SK-N-SH (cell line): ENCODE measurements around the gene HEXD. TPM values are rescaled to one million over a fixed set of nuclear protein-coding genes. Genes with fewer than 3 reads are reported as not detected.
"Not testable (repeated sequence)": the region's sequence is repeated elsewhere in the genome, so short reads cannot be mapped to it uniquely, and the experiment has no call there.

Source experiments
- CTCF ChIA-PET: fragments of 300-600, 350-600 bp; formaldehyde crosslinking; extraction: SDS; loops from one replicate; lab custom pipeline; 2021; lab: Yijun Ruan, JAX
- POLR2A ChIA-PET: fragments of 350-600 bp; sonication (Branson Sonifier 250); formaldehyde crosslinking; extraction: SDS; loops from one replicate; lab custom pipeline; 2020; ENCODE audit warnings: antibody characterized with exemption, inconsistent platforms; lab: Yijun Ruan, JAX
- DNase-seq: peaks from one replicate; pipeline ENCODE4 v3.0.0; 2012
- H2AFZ ChIP-seq: fragments of 200-600 bp; sonication (generic); 2 replicates; pipeline ENCODE4 v1.8.1; 2016; ENCODE audit warnings: antibody characterized with exemption, mild to moderate bottlenecking, low read depth
- H3F3A ChIP-seq: fragments of 200-600 bp; sonication (generic); replicated peaks from 2 replicates; pipeline ENCODE3; 2016; ENCODE audit warnings: antibody characterized with exemption, mild to moderate bottlenecking; ENCODE audit not compliant: insufficient read depth
- H3K27ac ChIP-seq, 2 experiments: fragments of 200-500 bp in 1 of 2; fragments of 200-600 bp in 1 of 2; sonication (Bioruptor generic) in 1 of 2; sonication (generic), shearing (Covaris generic) in 1 of 2; 2 replicates each; pipeline versions ENCODE4 v1.5.1 to v1.6.1; 2014 to 2016; ENCODE audit warnings: low read depth in 2 of 2, inconsistent platforms in 1 of 2, low read length in 1 of 2, mild to moderate bottlenecking in 1 of 2, mixed read lengths in 1 of 2
- H3K27me3 ChIP-seq: fragments of 200-600 bp; sonication (generic), shearing (Covaris generic); 2 replicates; pipeline ENCODE4 v1.6.1; 2016; ENCODE audit warnings: mixed run types; ENCODE audit not compliant: insufficient read depth
- H3K36me3 ChIP-seq, 2 experiments: fragments of 200-500 bp in 1 of 2; fragments of 200-600 bp in 1 of 2; sonication (Bioruptor generic) in 1 of 2; sonication (generic) in 1 of 2; replicated peaks in 1 of 2; 2 replicates each; pipeline versions ENCODE3 to v1.5.1; 2014 to 2016; ENCODE audit warnings: low read length in 1 of 2, mild to moderate bottlenecking in 1 of 2; ENCODE audit not compliant: insufficient read depth in 2 of 2, control insufficient read depth in 1 of 2
- H3K4me1 ChIP-seq, 2 experiments: fragments of 200-500 bp in 1 of 2; fragments of 200-600 bp in 1 of 2; sonication (Bioruptor generic) in 1 of 2; sonication (generic), shearing (Covaris generic) in 1 of 2; 2 replicates each; pipeline versions ENCODE4 v1.5.1 to v1.6.1; 2014 to 2016; ENCODE audit warnings: low read depth in 1 of 2, low read length in 1 of 2, mixed run types in 1 of 2; ENCODE audit not compliant: insufficient read depth in 2 of 2, control insufficient read depth in 1 of 2
- H3K4me2 ChIP-seq: fragments of 200-600 bp; sonication (generic), shearing (Covaris generic); 2 replicates; pipeline ENCODE4 v1.6.1; 2017; ENCODE audit warnings: mixed run types
- H3K4me3 ChIP-seq, 2 experiments: fragments of 200-500 bp in 1 of 2; fragments of 200-600 bp in 1 of 2; sonication (Bioruptor generic) in 1 of 2; sonication (generic), shearing (Covaris generic) in 1 of 2; 2 replicates each; pipeline versions ENCODE4 v1.5.1 to v1.8.1; 2014 to 2016; ENCODE audit warnings: low read depth in 2 of 2, inconsistent platforms in 1 of 2, low read length in 1 of 2, mild to moderate bottlenecking in 1 of 2, mixed read lengths in 1 of 2, moderate library complexity in 1 of 2
- H3K79me2 ChIP-seq: fragments of 200-600 bp; sonication (generic); 2 replicates; pipeline ENCODE4 v1.8.1; 2017; ENCODE audit warnings: mild to moderate bottlenecking; ENCODE audit not compliant: insufficient read depth
- H3K9ac ChIP-seq: fragments of 200-600 bp; sonication (generic); 2 replicates; pipeline ENCODE4 v1.6.1; 2017; ENCODE audit warnings: mixed run types
- H3K9me2 ChIP-seq: fragments of 200-600 bp; sonication (generic); 2 replicates; pipeline ENCODE4 v1.6.1; 2017; ENCODE audit warnings: mixed run types
- H3K9me3 ChIP-seq: fragments of 200-600 bp; sonication (generic); 2 replicates; pipeline ENCODE4 v1.6.1; 2017; ENCODE audit warnings: mixed run types, mild to moderate bottlenecking, moderate library complexity
- H4K20me1 ChIP-seq: fragments of 200-600 bp; sonication (generic); 2 replicates; pipeline ENCODE4 v1.6.1; 2017; ENCODE audit warnings: mild to moderate bottlenecking, mixed run types; ENCODE audit not compliant: insufficient read depth
- EZH2phosphoT487 ChIP-seq: fragments of 200-600 bp; sonication (generic); IDR thresholded peaks from 2 replicates; pipeline ENCODE4 v1.6.1; 2017; ENCODE audit warnings: low read depth, mixed run types, mild to moderate bottlenecking, antibody characterized with exemption, moderate library complexity, borderline replicate concordance
- GABPA ChIP-seq: IDR thresholded peaks from 2 replicates; pipeline ENCODE4 v1.4.0; 2012; ENCODE audit warnings: low read depth, mild to moderate bottlenecking
- PBX3 ChIP-seq: IDR thresholded peaks from 2 replicates; pipeline ENCODE4; 2012
- REST ChIP-seq: IDR thresholded peaks from 2 replicates; pipeline ENCODE4 v1.6.1; 2012; ENCODE audit warnings: mild to moderate bottlenecking, low read depth, low read length, moderate library complexity
- RFX5 ChIP-seq: IDR thresholded peaks from 2 replicates; pipeline ENCODE4 v1.6.1; 2012; ENCODE audit warnings: mild to moderate bottlenecking, improper control_type of control experiment, low read length
- RXRA ChIP-seq: IDR thresholded peaks from 2 replicates; pipeline ENCODE4 v1.4.0; 2012; ENCODE audit warnings: low read depth, mild to moderate bottlenecking, borderline replicate concordance
- TCF12 ChIP-seq: IDR thresholded peaks from 2 replicates; pipeline ENCODE4 v1.4.0; 2012
- USF1 ChIP-seq: IDR thresholded peaks from 2 replicates; pipeline ENCODE4 v1.4.0; 2012; ENCODE audit warnings: low read depth, borderline replicate concordance
- ZBTB33 ChIP-seq: IDR thresholded peaks from 2 replicates; pipeline ENCODE4 v1.4.0; 2012; ENCODE audit warnings: low read depth, borderline replicate concordance
- WGBS: methylation state at CpG from one replicate; pipeline ENCODE4 v1.1.6; 2017; ENCODE audit warnings: low lambda C conversion rate; 5-methylcytosine and 5-hydroxymethylcytosine counted together
- polyA plus RNA-seq, 3 experiments: library from polyadenylated mRNA; depleted of rRNA; stranded (reverse); fragments of >200 nt; gene quantifications; 2 replicates each; pipeline ENCODE4 v1.2.3, GENCODE V29; 2012

Gene HEXD
- polyA plus RNA-seq, 1 of the 3 experiments (the other 2 are of a cell fraction) = 38.8 TPM

GRCh38 chr17:82375359-82376041 lies 42.6 kb upstream of the HEXD start:
- peak overlapping the region; percentile 72; the same call in 1 of the 2 replicates for H3K4me2 ChIP-seq
- no peaks in the 10 kb centered on the region for H3K79me2 ChIP-seq
- H3K36me3 ChIP-seq = no peaks in the 10 kb centered on the region
- WGBS = 30% methylated on average over 41 of the region's 46 CpGs
- H3K27ac ChIP-seq = no peak overlapping the region
- no peak overlapping the region for H2AFZ ChIP-seq
- ChIA-PET POLR2A (no interaction called here), CTCF (interaction anchor here (0.6 to 3.1 kb wide), 9 partner anchors 9 to 1854 kb away, joined by 3 to 20 read pairs (median 4); partner anchors contain the start of gene SECTM1)
- H3K9ac ChIP-seq = no peak overlapping the region
- no peak overlapping the region for H3K4me3 ChIP-seq
- DNase-seq = peak; percentile 59
- H3K27me3 ChIP-seq = peaks cover 91% of the 10 kb centered on the region
- peaks cover 5% of the 10 kb centered on the region for H3F3A ChIP-seq
- H3K9me3 ChIP-seq = no peaks in the 10 kb centered on the region
- H3K4me1 ChIP-seq = peaks cover 2 to 29% of the 10 kb centered on the region in 2 experiments; a peak in 2 of 4 replicates
- H3K9me2 ChIP-seq = no peaks in the 10 kb centered on the region
- TF ChIP-seq EZH2phosphoT487 = 0 out of 2 replicates have a peak, but pooled peaks have one; percentile 35
- no peak for TF ChIP-seq GABPA
- no peak for TF ChIP-seq USF1
- no peaks in the 10 kb centered on the region for H4K20me1 ChIP-seq

GRCh38 chr17:82376042-82376730 lies 42.0 kb upstream of the HEXD start:
- H3K27me3 ChIP-seq = peaks cover 88% of the 10 kb centered on the region
- H3K9ac ChIP-seq = no peak overlapping the region
- no peak overlapping the region for H3K4me3 ChIP-seq
- peaks cover 0 to 29% of the 10 kb centered on the region in 2 experiments; a peak in 2 of 4 replicates for H3K4me1 ChIP-seq
- H4K20me1 ChIP-seq = no peaks in the 10 kb centered on the region
- H2AFZ ChIP-seq = no peak overlapping the region
- no peaks in the 10 kb centered on the region for H3K9me3 ChIP-seq
- ChIA-PET CTCF (interaction anchor here (0.6 to 3.1 kb wide), 7 partner anchors 9 to 1854 kb away, joined by 3 to 20 read pairs (median 4); no protein-coding TSS in a partner anchor), POLR2A (no interaction called here)
- no peak for DNase-seq
- H3K36me3 ChIP-seq = no peaks in the 10 kb centered on the region
- no peak for TF ChIP-seq TCF12
- no peak for TF ChIP-seq RXRA
- TF ChIP-seq REST = no peak
- TF ChIP-seq RFX5 = no peak
- no peak for TF ChIP-seq ZBTB33
- TF ChIP-seq PBX3 = no peak
- H3K27ac ChIP-seq = no peak overlapping the region
- H3K9me2 ChIP-seq = no peaks in the 10 kb centered on the region
- peaks cover 9% of the 10 kb centered on the region for H3F3A ChIP-seq
- WGBS = 45% methylated on average over 14 of the region's 16 CpGs
- H3K4me2 ChIP-seq = no peak overlapping the region; the same call in 1 of the 2 replicates
- no peaks in the 10 kb centered on the region for H3K79me2 ChIP-seq

GRCh38 chr17:82377294-82377693 lies 40.9 kb upstream of the HEXD start:
- H3K4me2 ChIP-seq, POLR2A ChIA-PET, H3K4me3 ChIP-seq, H2AFZ ChIP-seq, H4K20me1 ChIP-seq, H3K27ac ChIP-seq, H3K79me2 ChIP-seq, DNase-seq, H3F3A ChIP-seq, H3K9me3 ChIP-seq, H3K36me3 ChIP-seq, H3K9me2 ChIP-seq, H3K9ac ChIP-seq: not testable (repeated sequence)
- CTCF ChIA-PET = interaction anchor here (1.8 kb wide), 1 partner anchor 36 kb away, joined by 5 read pairs; no protein-coding TSS in a partner anchor
- WGBS = 34% methylated on average over 3 of the region's 5 CpGs
- H3K4me1 ChIP-seq = peaks cover 0 to 30% of the 10 kb centered on the region in 2 experiments; a peak in 2 of 4 replicates
- peaks cover 77% of the 10 kb centered on the region for H3K27me3 ChIP-seq
